Erythroblast (primary cell): Measurements from ENCODE around the gene GNRHR.

Experiments
- DNase-seq, 2 experiments: peaks; one replicate each; lab custom pipeline; 2025; lab: John Stamatoyannopoulos, UW
- GATA1 ChIP-seq: IDR thresholded peaks from 2 replicates; pipeline ENCODE4 v1.6.1; 2011; ENCODE audit warnings: low read depth, mild to moderate bottlenecking, control low read depth, low read length, moderate library complexity
- POLR2A ChIP-seq: IDR thresholded peaks from 2 replicates; pipeline ENCODE4 v1.6.1; 2011; ENCODE audit warnings: mild to moderate bottlenecking, low read length

The GNRHR gene

DNA sequence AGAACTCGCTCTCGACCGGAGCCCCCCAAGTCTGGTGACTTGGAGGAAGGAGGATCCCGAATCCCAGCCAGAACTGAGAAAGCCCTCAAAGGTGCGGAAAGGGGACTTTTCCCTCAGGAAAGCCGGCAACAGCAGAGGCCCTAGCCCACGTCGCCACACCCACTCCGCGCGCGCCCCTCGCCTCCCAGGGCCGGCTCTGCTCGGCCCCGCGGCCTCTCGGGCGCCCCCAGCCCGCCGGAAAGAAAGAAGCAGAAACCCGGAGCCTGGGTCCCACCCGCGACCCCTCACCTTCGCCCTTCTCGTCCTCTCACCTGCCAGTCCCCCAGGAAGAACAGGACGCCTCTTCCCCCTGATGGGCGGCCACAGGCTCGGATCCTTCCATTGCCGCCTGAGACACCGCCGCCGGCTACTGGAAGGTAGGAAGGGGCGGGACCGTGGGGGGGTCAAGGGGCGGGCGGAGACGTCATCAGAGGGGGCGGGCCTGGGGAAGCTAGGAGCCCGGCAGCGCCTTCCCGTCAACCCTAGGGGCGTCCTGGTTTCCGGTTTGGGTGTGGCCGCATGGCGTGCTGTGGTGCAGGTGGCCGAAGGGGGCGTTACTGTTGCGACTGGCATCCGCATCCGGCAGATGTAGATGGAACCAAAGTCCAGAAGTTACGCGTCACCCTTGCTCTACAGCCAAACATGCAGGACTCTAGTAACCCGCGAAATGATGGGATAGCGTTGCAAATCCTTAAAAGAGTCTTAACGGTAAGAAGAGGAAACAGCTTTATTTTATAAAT, 53.3 kb downstream of the GNRHR start, which contains the start of gene UBA6:
TSS of gene UBA6 (minus strand) at position 418 of the 779 bp plus-strand sequence. CDS start at position 382, 36 bp downstream.
- DNase-seq = peak; percentile 97
- TF ChIP-seq POLR2A = peak; percentile 51
- TF ChIP-seq GATA1 = no peak

GRCh38 chr4:67700116-67700737, 54.0 kb downstream of the GNRHR start:
- TF ChIP-seq GATA1 (no peak), POLR2A (no peak)
- DNase-seq = peak; percentile 25 to 52

- DNase-seq = no peak
- TF ChIP-seq GATA1 (no peak), POLR2A (no peak)
Measured at GRCh38 chr4:67699603-67700002, 54.6 kb downstream of the GNRHR start.

GRCh38 chr4:67697860-67698687, 56.1 kb downstream of the GNRHR start:
- peak; percentile 38 to 52 for DNase-seq
- TF ChIP-seq POLR2A (no peak), GATA1 (no peak)

DNA sequence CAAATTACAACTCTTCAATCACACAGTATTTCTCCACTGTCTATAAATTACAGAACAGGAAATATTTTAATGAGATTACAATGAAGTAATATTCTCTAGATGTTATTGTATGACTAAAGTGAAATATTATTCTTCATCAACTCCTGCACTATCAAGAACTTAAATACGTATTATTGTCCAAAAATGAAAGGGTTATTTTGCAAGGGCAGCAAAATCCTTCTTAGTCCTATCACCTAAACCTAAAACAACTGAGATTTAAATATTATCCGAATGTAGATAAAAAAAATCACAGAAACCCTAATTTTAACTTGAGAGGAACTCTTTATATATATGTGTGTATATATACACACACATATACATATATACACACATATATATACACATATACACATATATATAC, 58.1 kb downstream of the GNRHR start:
- no peak for DNase-seq
- TF ChIP-seq GATA1 (no peak), POLR2A (no peak)

GRCh38 chr4:67694662-67695061, 59.5 kb downstream of the GNRHR start:
- DNase-seq = no peak
- no peak for TF ChIP-seq POLR2A
- no peak for TF ChIP-seq GATA1

DNA sequence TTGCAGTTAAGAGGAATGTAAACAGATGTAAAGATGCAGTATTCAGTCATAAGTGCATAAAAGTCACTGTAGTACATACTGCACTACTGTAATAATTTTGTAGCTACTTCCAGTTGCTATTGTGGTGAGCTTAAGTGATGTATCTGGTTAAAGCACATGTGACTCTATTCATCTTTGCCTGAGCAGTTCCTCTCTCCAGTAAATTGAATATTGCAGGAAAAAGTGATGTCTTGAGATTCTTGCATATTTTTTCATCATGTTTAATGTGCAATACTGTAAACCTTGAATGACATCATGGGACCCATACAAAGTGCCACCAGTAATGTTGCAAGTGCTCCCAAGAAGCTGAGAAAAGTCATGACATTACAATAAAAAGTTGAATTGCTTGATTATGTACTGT, 62.9 kb downstream of the GNRHR start:
- DNase-seq = peak in 1 of 2 experiments; percentile 8
- TF ChIP-seq POLR2A (no peak), GATA1 (no peak)
